HepG2 (cell line): ENCODE measurements around the gene TMEM131. TPM values are rescaled to one million over a fixed set of nuclear protein-coding genes. Genes with fewer than 3 reads are reported as not detected.
A peak's percentile ranks its signal among the peaks of the same experiment; 100 is the strongest.

Experiments
- CBFB ChIP-seq: sonication (generic); formaldehyde crosslinking; IDR thresholded peaks from 2 replicates; pipeline ENCODE4 v1.4.0; 2020; ENCODE audit warnings: missing genetic modification reagents
- CCAR2 ChIP-seq: fragments of 200-400 bp; formaldehyde crosslinking; optimal IDR thresholded peaks from 2 replicates; pipeline ENCODE3; 2018; ENCODE audit warnings: low read depth, mild to moderate bottlenecking, low read length, moderate library complexity
- DZIP1 ChIP-seq: sonication (generic); formaldehyde crosslinking; IDR thresholded peaks from 2 replicates; pipeline ENCODE4 v1.5.0; 2020; ENCODE audit warnings: mild to moderate bottlenecking, missing genetic modification reagents
- KAT8 ChIP-seq: IDR thresholded peaks from 2 replicates; pipeline ENCODE4 v1.6.1; 2016; ENCODE audit warnings: missing genetic modification reagents, missing compliant biosample characterization
- MIXL1 ChIP-seq: IDR thresholded peaks from 2 replicates; pipeline ENCODE4 v1.6.1; 2016
- NCOA2 ChIP-seq: sonication (generic); formaldehyde crosslinking; IDR thresholded peaks from 2 replicates; pipeline ENCODE4 v1.8.0; 2022; ENCODE audit warnings: inconsistent platforms
- NPAS2 ChIP-seq: sonication (generic); formaldehyde crosslinking; IDR thresholded peaks from 2 replicates; pipeline ENCODE4 v1.8.0; 2022; ENCODE audit warnings: mild to moderate bottlenecking, missing genetic modification reagents, borderline replicate concordance
- SP2 ChIP-seq: sonication (generic); formaldehyde crosslinking; IDR thresholded peaks from 2 replicates; pipeline ENCODE4 v1.5.1; 2020; ENCODE audit warnings: mild to moderate bottlenecking, missing genetic modification reagents
- ZFP62 ChIP-seq: sonication (generic); formaldehyde crosslinking; IDR thresholded peaks from 2 replicates; pipeline ENCODE4 v1.4.0; 2020; ENCODE audit warnings: missing genetic modification reagents
- ZNF101 ChIP-seq: sonication (generic); formaldehyde crosslinking; IDR thresholded peaks from 2 replicates; pipeline ENCODE4 v1.4.0; 2020; ENCODE audit warnings: mild to moderate bottlenecking, low read depth, missing genetic modification reagents, borderline replicate concordance
- ZNF235 ChIP-seq: sonication (generic); formaldehyde crosslinking; IDR thresholded peaks from 2 replicates; pipeline ENCODE4 v1.8.1; 2023; ENCODE audit warnings: mild to moderate bottlenecking, missing genetic modification reagents, borderline replicate concordance
- ZNF253 ChIP-seq: sonication (generic); formaldehyde crosslinking; IDR thresholded peaks from 2 replicates; pipeline ENCODE4 v1.8.0; 2022; ENCODE audit warnings: mild to moderate bottlenecking, missing genetic modification reagents, borderline replicate concordance
- ZNF503 ChIP-seq: sonication (generic); formaldehyde crosslinking; IDR thresholded peaks from 2 replicates; pipeline ENCODE4 v1.4.0; 2020; ENCODE audit warnings: missing genetic modification reagents
- ZNF703 ChIP-seq: sonication (generic); formaldehyde crosslinking; IDR thresholded peaks from 2 replicates; pipeline ENCODE4 v1.5.1; 2020; ENCODE audit warnings: missing genetic modification reagents, mild to moderate bottlenecking, moderate library complexity, borderline replicate concordance
- ZNF704 ChIP-seq: sonication (generic); formaldehyde crosslinking; IDR thresholded peaks from 2 replicates; pipeline ENCODE4 v1.8.1; 2023; ENCODE audit warnings: mild to moderate bottlenecking, inconsistent platforms, moderate library complexity, missing genetic modification reagents, borderline replicate concordance
- ZNF737 ChIP-seq: sonication (generic); formaldehyde crosslinking; IDR thresholded peaks from 2 replicates; pipeline ENCODE4 v1.5.0; 2020; ENCODE audit warnings: missing genetic modification reagents, mild to moderate bottlenecking, borderline replicate concordance
- ZNF746 ChIP-seq: sonication (generic); formaldehyde crosslinking; IDR thresholded peaks from 2 replicates; pipeline ENCODE4 v1.8.0; 2022; ENCODE audit warnings: mild to moderate bottlenecking, missing genetic modification reagents
- polyA plus RNA-seq, 8 experiments: library from polyadenylated mRNA; depleted of rRNA in 3 of 8; stranded (reverse) in 7 of 8; unstranded in 1 of 8; fragments of >200 nt; fragmentation: Illumina TruSeq in 4 of 8; extraction: Trizol in 4 of 8; gene quantifications; 2 replicates each; pipeline versions ENCODE4 v1.2.1 to v1.2.3, GENCODE V29; 2011 to 2016; ENCODE audit warnings: low read depth in 4 of 8, missing spikeins in 1 of 8, mixed read lengths in 1 of 8; ENCODE audit not compliant: insufficient read depth in 1 of 8
- total RNA-seq, 5 experiments: library from RNA; depleted of rRNA; stranded (reverse); fragments of >200 nt; fragmentation: Illumina TruSeq; extraction: Trizol; gene quantifications; 2 replicates each; pipeline ENCODE4 v1.2.3, GENCODE V29; 2016; ENCODE audit warnings: low read depth in 1 of 5
- TF ChIP-seq, protein P1 (sequence below): sonication (generic); formaldehyde crosslinking; IDR thresholded peaks from 2 replicates; pipeline ENCODE4 v1.5.0; 2020; ENCODE audit warnings: mild to moderate bottlenecking, low read depth, missing genetic modification reagents, borderline replicate concordance
- TF ChIP-seq, protein P2 (sequence below): sonication (generic); formaldehyde crosslinking; IDR thresholded peaks from 2 replicates; pipeline ENCODE4 v1.9.0; 2021; ENCODE audit warnings: missing genetic modification reagents, borderline replicate concordance
- TF ChIP-seq, protein P3 (sequence below): sonication (generic); formaldehyde crosslinking; IDR thresholded peaks from 2 replicates; pipeline ENCODE4 v1.5.1; 2020; ENCODE audit warnings: mild to moderate bottlenecking, missing genetic modification reagents, moderate library complexity

Gene TMEM131
- total and polyA plus RNA-seq, 2 of the 13 experiments (the other 11 are each of a cell fraction or from before 2014, with no cell fraction given), result 17.9 to 19.5 TPM

GRCh38 chr2:97870396-97870843, 125.3 kb downstream of the TMEM131 start (continued):
- TF ChIP-seq ZNF101 (CRISPR knock-in tag) (no peak), ZNF704 (CRISPR knock-in tag) (no peak), ZNF737 (no peak), ZNF703 (CRISPR knock-in tag) (no peak), ZNF235 (CRISPR knock-in tag) (no peak), CCAR2 (no peak), DZIP1 (CRISPR knock-in tag) (no peak), KAT8 (no peak), ZFP62 (CRISPR knock-in tag) (no peak), ZNF253 (CRISPR knock-in tag) (no peak), ZNF503 (CRISPR knock-in tag) (no peak), MIXL1 (peak; percentile 30; the same call in 1 of the 2 replicates), ZNF746 (no peak), NPAS2 (CRISPR knock-in tag) (no peak), SP2 (no peak), CBFB (peak; percentile 40; the same call in 1 of the 2 replicates), NCOA2 (CRISPR knock-in tag) (peak; percentile 18; the same call in 1 of the 2 replicates)
- TF ChIP-seq, protein P1, sequence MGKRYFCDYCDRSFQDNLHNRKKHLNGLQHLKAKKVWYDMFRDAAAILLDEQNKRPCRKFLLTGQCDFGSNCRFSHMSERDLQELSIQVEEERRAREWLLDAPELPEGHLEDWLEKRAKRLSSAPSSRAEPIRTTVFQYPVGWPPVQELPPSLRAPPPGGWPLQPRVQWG (CRISPR knock-in tag), result no peak
- TF ChIP-seq, protein P2, sequence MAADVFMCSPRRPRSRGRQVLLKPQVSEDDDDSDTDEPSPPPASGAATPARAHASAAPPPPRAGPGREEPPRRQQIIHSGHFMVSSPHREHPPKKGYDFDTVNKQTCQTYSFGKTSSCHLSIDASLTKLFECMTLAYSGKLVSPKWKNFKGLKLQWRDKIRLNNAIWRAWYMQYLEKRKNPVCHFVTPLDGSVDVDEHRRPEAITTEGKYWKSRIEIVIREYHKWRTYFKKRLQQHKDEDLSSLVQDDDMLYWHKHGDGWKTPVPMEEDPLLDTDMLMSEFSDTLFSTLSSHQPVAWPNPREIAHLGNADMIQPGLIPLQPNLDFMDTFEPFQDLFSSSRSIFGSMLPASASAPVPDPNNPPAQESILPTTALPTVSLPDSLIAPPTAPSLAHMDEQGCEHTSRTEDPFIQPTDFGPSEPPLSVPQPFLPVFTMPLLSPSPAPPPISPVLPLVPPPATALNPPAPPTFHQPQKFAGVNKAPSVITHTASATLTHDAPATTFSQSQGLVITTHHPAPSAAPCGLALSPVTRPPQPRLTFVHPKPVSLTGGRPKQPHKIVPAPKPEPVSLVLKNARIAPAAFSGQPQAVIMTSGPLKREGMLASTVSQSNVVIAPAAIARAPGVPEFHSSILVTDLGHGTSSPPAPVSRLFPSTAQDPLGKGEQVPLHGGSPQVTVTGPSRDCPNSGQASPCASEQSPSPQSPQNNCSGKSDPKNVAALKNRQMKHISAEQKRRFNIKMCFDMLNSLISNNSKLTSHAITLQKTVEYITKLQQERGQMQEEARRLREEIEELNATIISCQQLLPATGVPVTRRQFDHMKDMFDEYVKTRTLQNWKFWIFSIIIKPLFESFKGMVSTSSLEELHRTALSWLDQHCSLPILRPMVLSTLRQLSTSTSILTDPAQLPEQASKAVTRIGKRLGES (CRISPR knock-in tag), result no peak
- TF ChIP-seq, protein P3, sequence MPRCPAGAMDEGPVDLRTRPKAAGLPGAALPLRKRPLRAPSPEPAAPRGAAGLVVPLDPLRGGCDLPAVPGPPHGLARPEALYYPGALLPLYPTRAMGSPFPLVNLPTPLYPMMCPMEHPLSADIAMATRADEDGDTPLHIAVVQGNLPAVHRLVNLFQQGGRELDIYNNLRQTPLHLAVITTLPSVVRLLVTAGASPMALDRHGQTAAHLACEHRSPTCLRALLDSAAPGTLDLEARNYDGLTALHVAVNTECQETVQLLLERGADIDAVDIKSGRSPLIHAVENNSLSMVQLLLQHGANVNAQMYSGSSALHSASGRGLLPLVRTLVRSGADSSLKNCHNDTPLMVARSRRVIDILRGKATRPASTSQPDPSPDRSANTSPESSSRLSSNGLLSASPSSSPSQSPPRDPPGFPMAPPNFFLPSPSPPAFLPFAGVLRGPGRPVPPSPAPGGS (CRISPR knock-in tag), result no peak
